Measurements from ENCODE around the gene MTHFSD. TPM values are rescaled to one million over a fixed set of nuclear protein-coding genes. Genes with fewer than 3 reads are reported as not detected.

MTHFSD gene
- total and polyA plus RNA-seq, 3 donors from 2014 or later: 42.2 to 55.6 (median 45.0) TPM

DNA sequence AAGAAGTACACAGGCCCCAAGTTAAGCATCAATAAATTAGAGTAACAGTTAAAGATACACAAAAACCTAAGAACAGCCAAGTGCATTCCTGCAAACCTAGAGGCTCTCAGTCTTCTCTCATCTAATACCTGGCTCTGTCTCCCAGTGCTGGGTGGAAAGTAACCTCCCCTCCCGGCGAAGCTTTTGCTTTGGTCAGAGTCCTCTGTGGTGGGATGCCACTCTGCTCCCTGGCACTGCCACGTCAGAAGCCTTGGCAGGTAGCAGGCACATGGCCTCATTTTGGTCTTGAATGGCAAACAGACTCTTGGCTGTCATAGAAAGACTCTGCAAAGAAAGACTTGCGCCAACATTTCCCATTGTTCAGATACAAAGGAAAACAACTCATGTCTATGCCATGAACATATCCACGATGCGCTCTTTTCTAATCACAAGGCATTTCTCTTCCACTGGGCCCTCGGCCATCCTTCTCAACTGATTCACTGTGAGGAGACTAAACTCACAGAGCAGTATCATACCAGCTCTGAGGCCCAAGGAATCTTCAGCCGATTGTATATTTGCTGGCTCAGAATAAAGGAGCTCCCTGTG is 21.2 kb downstream of the MTHFSD start:
- H3K4me1 ChIP-seq: no peaks in the 10 kb centered on the region
- H3K9me3 ChIP-seq: no peaks in the 10 kb centered on the region
- H3K27me3 ChIP-seq: no peaks in the 10 kb centered on the region
- H3K4me3 ChIP-seq: no peak overlapping the region
- intact Hi-C loops (cut with DNase I; ENCODE audit: low total_unique reads): no loop called here
- TF ChIP-seq, protein P1, sequence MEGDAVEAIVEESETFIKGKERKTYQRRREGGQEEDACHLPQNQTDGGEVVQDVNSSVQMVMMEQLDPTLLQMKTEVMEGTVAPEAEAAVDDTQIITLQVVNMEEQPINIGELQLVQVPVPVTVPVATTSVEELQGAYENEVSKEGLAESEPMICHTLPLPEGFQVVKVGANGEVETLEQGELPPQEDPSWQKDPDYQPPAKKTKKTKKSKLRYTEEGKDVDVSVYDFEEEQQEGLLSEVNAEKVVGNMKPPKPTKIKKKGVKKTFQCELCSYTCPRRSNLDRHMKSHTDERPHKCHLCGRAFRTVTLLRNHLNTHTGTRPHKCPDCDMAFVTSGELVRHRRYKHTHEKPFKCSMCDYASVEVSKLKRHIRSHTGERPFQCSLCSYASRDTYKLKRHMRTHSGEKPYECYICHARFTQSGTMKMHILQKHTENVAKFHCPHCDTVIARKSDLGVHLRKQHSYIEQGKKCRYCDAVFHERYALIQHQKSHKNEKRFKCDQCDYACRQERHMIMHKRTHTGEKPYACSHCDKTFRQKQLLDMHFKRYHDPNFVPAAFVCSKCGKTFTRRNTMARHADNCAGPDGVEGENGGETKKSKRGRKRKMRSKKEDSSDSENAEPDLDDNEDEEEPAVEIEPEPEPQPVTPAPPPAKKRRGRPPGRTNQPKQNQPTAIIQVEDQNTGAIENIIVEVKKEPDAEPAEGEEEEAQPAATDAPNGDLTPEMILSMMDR (IDR thresholded peaks at IDR 0.05): no peak
- no peak for TF ChIP-seq POLR2A (IDR thresholded peaks at IDR 0.05)
- no peak overlapping the region for H3K27ac ChIP-seq
- 90 to 94% methylated on average over 8 of the region's 8 CpGs for WGBS, 2 donors
- DNase-seq: no peak
- no peaks in the 10 kb centered on the region for H3K36me3 ChIP-seq (ENCODE audit: low read depth, missing control alignments)

GRCh38 chr16:86533076-86533475 is 22.0 kb downstream of the MTHFSD start:
- H3K4me3 ChIP-seq: no peak overlapping the region
- TF ChIP-seq, protein P1 (IDR thresholded peaks at IDR 0.05): no peak
- TF ChIP-seq POLR2A (IDR thresholded peaks at IDR 0.05): no peak
- no peak for DNase-seq
- H3K27ac ChIP-seq: no peak overlapping the region
- no peaks in the 10 kb centered on the region for H3K9me3 ChIP-seq
- H3K4me1 ChIP-seq: no peaks in the 10 kb centered on the region
- H3K36me3 ChIP-seq (ENCODE audit: low read depth, missing control alignments): no peaks in the 10 kb centered on the region
- no peaks in the 10 kb centered on the region for H3K27me3 ChIP-seq
- 92 to 96% methylated on average over 8 of the region's 8 CpGs for WGBS, 2 donors
- intact Hi-C loops (cut with DNase I; ENCODE audit: low total_unique reads): no loop called here

DNA sequence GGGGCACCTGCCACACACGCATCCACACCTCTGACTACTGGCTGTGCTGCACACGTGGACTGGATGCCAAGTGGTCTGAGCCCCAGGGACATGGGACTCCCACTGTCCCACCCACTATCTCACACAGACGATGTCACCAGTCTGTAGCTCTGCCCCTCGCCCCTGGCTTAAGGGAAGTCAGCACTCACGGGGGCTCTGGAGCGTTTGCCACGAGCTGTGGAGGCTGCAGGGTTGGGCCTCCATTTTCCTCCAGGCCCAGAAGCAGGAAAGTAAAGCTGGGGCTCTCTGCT is 22.6 kb downstream of the MTHFSD start:
- Histone ChIP-seq H3K4me3 (no peak overlapping the region), H3K27ac (no peak overlapping the region), H3K36me3 (ENCODE audit: low read depth, missing control alignments) (no peaks in the 10 kb centered on the region), H3K27me3 (no peaks in the 10 kb centered on the region), H3K4me1 (no peaks in the 10 kb centered on the region), H3K9me3 (no peaks in the 10 kb centered on the region)
- intact Hi-C loops (cut with DNase I; ENCODE audit: low total_unique reads): no loop called here
- WGBS, 2 donors: 89 to 98% methylated on average over 6 to 7 of the region's 7 CpGs
- no peak for DNase-seq
- TF ChIP-seq, protein P1 (IDR thresholded peaks at IDR 0.05): no peak
- TF ChIP-seq POLR2A (IDR thresholded peaks at IDR 0.05): no peak

DNA sequence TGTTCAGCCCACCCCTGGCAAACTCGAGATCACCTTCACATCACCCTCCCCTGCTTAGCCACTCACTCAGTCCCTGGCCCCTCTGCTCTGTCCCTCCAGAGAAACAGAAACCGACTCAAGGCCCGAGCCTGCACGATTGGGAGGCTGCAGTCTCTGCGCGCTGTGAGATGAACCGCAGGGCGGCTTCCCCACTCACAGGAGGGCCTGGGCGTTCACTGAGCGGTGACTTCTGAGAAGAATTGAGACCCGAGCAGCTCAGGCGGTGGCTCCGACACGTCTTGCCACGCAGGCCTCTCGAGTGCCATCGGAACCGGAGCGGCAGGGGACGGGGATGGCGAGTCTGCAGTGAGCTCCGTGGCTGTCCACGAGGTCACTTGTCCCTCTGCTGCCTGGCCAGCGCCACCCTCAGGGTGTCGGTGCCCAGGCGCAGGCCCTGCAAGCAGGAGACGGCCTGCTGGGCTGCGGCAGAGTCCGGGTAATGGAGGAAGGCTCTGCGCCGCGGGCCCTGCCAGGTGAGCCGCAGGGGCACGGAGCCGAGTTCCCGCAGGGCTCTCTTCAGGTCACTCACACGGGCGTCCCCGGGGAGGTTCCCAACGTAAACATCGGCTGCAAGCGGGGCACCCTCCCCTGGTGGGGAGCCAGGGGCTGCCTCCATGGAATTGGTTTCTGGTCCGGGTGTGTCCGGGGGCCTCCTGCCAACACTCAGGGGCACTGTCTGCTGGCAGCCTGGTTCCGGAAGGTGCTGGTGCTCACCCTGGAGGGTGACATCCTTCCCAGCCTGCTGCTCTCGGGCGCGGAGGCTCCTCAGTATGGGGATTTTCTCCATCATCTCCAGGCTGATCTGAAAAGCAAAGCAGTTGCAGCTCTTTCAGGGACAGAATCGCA is 23.2 kb downstream of the MTHFSD start:
- no peaks in the 10 kb centered on the region for H3K27me3 ChIP-seq
- TF ChIP-seq POLR2A (IDR thresholded peaks at IDR 0.05): no peak
- TF ChIP-seq, protein P1 (IDR thresholded peaks at IDR 0.05): no peak
- 89 to 97% methylated on average over 30 to 45 of the region's 49 CpGs for WGBS, 2 donors
- peak overlapping the region in 1 of 2 donors; percentile 59 for H3K27ac ChIP-seq
- intact Hi-C loops (cut with DNase I; ENCODE audit: low total_unique reads): no loop called here
- DNase-seq: no peak
- no peaks in the 10 kb centered on the region for H3K4me1 ChIP-seq
- H3K36me3 ChIP-seq (ENCODE audit: low read depth, missing control alignments): no peaks in the 10 kb centered on the region
- no peak overlapping the region for H3K4me3 ChIP-seq
- no peaks in the 10 kb centered on the region for H3K9me3 ChIP-seq
